Keratinocyte (primary cell): ENCODE measurements around the gene MAT1A. TPM values are rescaled to one million over a fixed set of nuclear protein-coding genes. Genes with fewer than 3 reads are reported as not detected.
"Not testable (repeated sequence)": the region's sequence is repeated elsewhere in the genome, so short reads cannot be mapped to it uniquely, and the experiment has no call there.

Experiments used
- DNase-seq: peaks from one replicate; pipeline ENCODE4 v3.0.0-alpha.2; 2011; ENCODE audit warnings: low read depth, missing footprints, low spot score
- FAIRE-seq: peaks from 2 replicates; lab custom pipeline; 2011; peaks lifted over from hg19 to GRCh38; lab: Jason Lieb, UNC
- H2AFZ ChIP-seq: 2 replicates; pipeline ENCODE4 v1.6.0; 2012; ENCODE audit warnings: low read length, control low read depth, inconsistent platforms; ENCODE audit not compliant: control insufficient read depth
- H3K27ac ChIP-seq: 2 replicates; pipeline ENCODE4 v1.5.1; 2011; ENCODE audit warnings: low read length; ENCODE audit not compliant: control insufficient read depth, insufficient read depth
- H3K27me3 ChIP-seq: 3 replicates; pipeline ENCODE4 v1.6.0; 2011; ENCODE audit warnings: low read length; ENCODE audit not compliant: control insufficient read depth, insufficient read depth; ENCODE audit errors: extremely low read depth
- H3K36me3 ChIP-seq, 2 experiments: 2 replicates in 1 of 2; 3 replicates in 1 of 2; pipeline ENCODE4 v1.5.1; 2011; ENCODE audit warnings: low read length in 2 of 2, mild to moderate bottlenecking in 1 of 2; ENCODE audit not compliant: control insufficient read depth in 2 of 2, insufficient read depth in 2 of 2; ENCODE audit errors: extremely low read depth in 1 of 2
- H3K4me1 ChIP-seq: 3 replicates; pipeline ENCODE4 v1.5.1; 2011; ENCODE audit warnings: low read length; ENCODE audit not compliant: control insufficient read depth, insufficient read depth; ENCODE audit errors: extremely low read depth
- H3K4me2 ChIP-seq: 3 replicates; pipeline ENCODE4 v1.6.0; 2011; ENCODE audit warnings: low read depth, low read length; ENCODE audit not compliant: control insufficient read depth, insufficient read depth; ENCODE audit errors: extremely low read depth
- H3K4me3 ChIP-seq, 3 experiments: fragments of 200-600 bp in 1 of 3; sonication (generic) in 1 of 3; 2 replicates in 2 of 3; 3 replicates in 1 of 3; pipeline ENCODE4 v1.5.1; 2011 to 2016; ENCODE audit warnings: low read length in 3 of 3, mild to moderate bottlenecking in 3 of 3, control low read depth in 2 of 3, inconsistent platforms in 1 of 3, low read depth in 1 of 3, mixed read lengths in 1 of 3, mixed run types in 1 of 3, moderate library complexity in 1 of 3; ENCODE audit not compliant: control insufficient read depth in 2 of 3, insufficient read depth in 2 of 3; ENCODE audit errors: extremely low read depth in 1 of 3
- H3K79me2 ChIP-seq: 2 replicates; pipeline ENCODE4 v1.6.0; 2012; ENCODE audit warnings: low read length; ENCODE audit not compliant: control insufficient read depth, insufficient read depth
- H3K9ac ChIP-seq: 3 replicates; pipeline ENCODE4 v1.6.0; 2011; ENCODE audit warnings: low read length; ENCODE audit not compliant: control insufficient read depth, insufficient read depth; ENCODE audit errors: extremely low read depth
- H3K9me1 ChIP-seq: 3 replicates; pipeline ENCODE4 v1.6.0; 2011; ENCODE audit warnings: low read length; ENCODE audit not compliant: control insufficient read depth, insufficient read depth; ENCODE audit errors: extremely low read depth
- H3K9me3 ChIP-seq: 2 replicates; pipeline ENCODE4 v1.5.1; 2012; ENCODE audit warnings: low read depth, low read length; ENCODE audit not compliant: control insufficient read depth
- H4K20me1 ChIP-seq: 3 replicates; pipeline ENCODE4 v1.6.0; 2011; ENCODE audit warnings: low read length; ENCODE audit not compliant: control insufficient read depth, insufficient read depth; ENCODE audit errors: extremely low read depth
- CTCF ChIP-seq, 3 experiments: IDR thresholded peaks in 1 of 3; conservative IDR thresholded peaks in 1 of 3; optimal IDR thresholded peaks in 1 of 3; 2 replicates in 2 of 3; 3 replicates in 1 of 3; pipeline versions ENCODE3 to v1.5.1; 2011; ENCODE audit warnings: low read length in 3 of 3, mild to moderate bottlenecking in 3 of 3, moderate library complexity in 2 of 3, control low read depth in 1 of 3, inconsistent platforms in 1 of 3; ENCODE audit not compliant: insufficient read depth in 2 of 3; ENCODE audit errors: extremely low read depth in 1 of 3
- EZH2 ChIP-seq: IDR thresholded peaks from one replicate; pipeline ENCODE4 v1.6.1; 2012; ENCODE audit warnings: inconsistent platforms, mild to moderate bottlenecking, low read length, moderate library complexity
- dilution Hi-C: fragments of 300-500 bp; cut with MboI; formaldehyde crosslinking; loops from one replicate; pipeline ENCODE4 v1.7.0; 2020; ENCODE audit warnings: low sequenced_read_pairs; ENCODE audit not compliant: extremely low pct_ligation_motif_present
- polyA plus RNA-seq, 5 experiments: library from polyadenylated mRNA; depleted of rRNA in 3 of 5; stranded (reverse) in 3 of 5; stranded (forward) in 1 of 5; unstranded in 1 of 5; fragments of >200 nt; gene quantifications; 1 replicate in 1 of 5; 2 replicates in 3 of 5; 3 replicates in 1 of 5; pipeline versions ENCODE4 v1.2.1 to v1.2.3, GENCODE V29; 2011 to 2012; ENCODE audit warnings: missing spikeins in 2 of 5, low read depth in 1 of 5, low replicate concordance in 1 of 5

Gene MAT1A
- polyA plus RNA-seq, 1 donor (not counting 4 experiments of a cell fraction or from before 2014, with no cell fraction given) = 0.37 TPM

GRCh38 chr10:80315391-80315790, 25.9 kb upstream of the MAT1A start:
- TF ChIP-seq CTCF (optimal IDR thresholded peaks at IDR 0.05 in 1 of 3, IDR thresholded peaks at IDR 0.05 in 1 of 3, conservative IDR thresholded peaks at IDR 0.05 in 1 of 3; ENCODE audit: extremely low read depth in 1 of 3, insufficient read depth in 2 of 3, low read length in 3 of 3) = no peak
- TF ChIP-seq EZH2 = no peak

GRCh38 chr10:80313523-80313922, 24.1 kb upstream of the MAT1A start:
- FAIRE-seq (no peak), DNase-seq (no peak)
- H3K36me3 ChIP-seq = no peaks in the 10 kb centered on the region
- no peaks in the 10 kb centered on the region for H3K4me1 ChIP-seq
- no peak overlapping the region for H3K27ac ChIP-seq
- no peak overlapping the region for H3K4me2 ChIP-seq
- TF ChIP-seq CTCF (optimal IDR thresholded peaks at IDR 0.05 in 1 of 3, IDR thresholded peaks at IDR 0.05 in 1 of 3, conservative IDR thresholded peaks at IDR 0.05 in 1 of 3; ENCODE audit: extremely low read depth in 1 of 3, insufficient read depth in 2 of 3, low read length in 3 of 3) (no peak), EZH2 (no peak)
- no peaks in the 10 kb centered on the region for H3K27me3 ChIP-seq
- H4K20me1 ChIP-seq = no peaks in the 10 kb centered on the region
- no peaks in the 10 kb centered on the region for H3K9me1 ChIP-seq
- no peak overlapping the region for H3K9ac ChIP-seq
- H3K9me3 ChIP-seq = no peaks in the 10 kb centered on the region
- H3K79me2 ChIP-seq = no peaks in the 10 kb centered on the region
- dilution Hi-C loops = no loop called here
- no peak overlapping the region for H2AFZ ChIP-seq
- no peak overlapping the region for H3K4me3 ChIP-seq

More at GRCh38 chr10:80315391-80315790, 25.9 kb upstream of the MAT1A start:
- Histone ChIP-seq H3K36me3 (no peaks in the 10 kb centered on the region), H3K27me3 (no peaks in the 10 kb centered on the region), H3K4me1 (no peaks in the 10 kb centered on the region), H3K79me2 (no peaks in the 10 kb centered on the region), H3K9me1 (no peaks in the 10 kb centered on the region), H3K4me3 (no peak overlapping the region), H3K4me2 (no peak overlapping the region), H4K20me1 (no peaks in the 10 kb centered on the region), H2AFZ (no peak overlapping the region), H3K27ac (no peak overlapping the region), H3K9ac (no peak overlapping the region), H3K9me3 (no peaks in the 10 kb centered on the region)
- DNase-seq (no peak), FAIRE-seq (no peak)
- dilution Hi-C loops = no loop called here

GRCh38 chr10:80305989-80306388, 16.5 kb upstream of the MAT1A start:
- H3K4me1 ChIP-seq, H3K9me1 ChIP-seq, H3K36me3 ChIP-seq, H2AFZ ChIP-seq, H3K4me2 ChIP-seq, H3K27ac ChIP-seq, dilution Hi-C loops, FAIRE-seq, H3K79me2 ChIP-seq, H4K20me1 ChIP-seq, H3K4me3 ChIP-seq, DNase-seq, H3K9me3 ChIP-seq, H3K27me3 ChIP-seq, H3K9ac ChIP-seq: not testable (repeated sequence)
